HepG2 (cell line): ENCODE measurements around the gene YIPF4. TPM values are rescaled to one million over a fixed set of nuclear protein-coding genes. Genes with fewer than 3 reads are reported as not detected.
A peak's percentile ranks its signal among the peaks of the same experiment; 100 is the strongest.

Experiments
- CERS6 ChIP-seq: sonication (generic); formaldehyde crosslinking; IDR thresholded peaks from 2 replicates; pipeline ENCODE4 v1.5.0; 2020; ENCODE audit warnings: missing genetic modification reagents
- CTCF ChIP-seq: sonication (generic); formaldehyde crosslinking; IDR thresholded peaks from 2 replicates; pipeline ENCODE4 v1.5.0; 2020; ENCODE audit warnings: mild to moderate bottlenecking, missing genetic modification reagents, moderate library complexity
- ESRRA ChIP-seq: sonication (generic); formaldehyde crosslinking; IDR thresholded peaks from 2 replicates; pipeline ENCODE4 v1.5.1; 2020; ENCODE audit warnings: mild to moderate bottlenecking, low read depth, missing genetic modification reagents
- FOXO4 ChIP-seq: sonication (generic); formaldehyde crosslinking; conservative IDR thresholded peaks from 2 replicates; pipeline ENCODE4 v1.8.1; 2023; ENCODE audit warnings: missing genetic modification reagents
- MED8 ChIP-seq: sonication (generic); formaldehyde crosslinking; IDR thresholded peaks from 2 replicates; pipeline ENCODE4 v1.8.1; 2023; ENCODE audit warnings: mild to moderate bottlenecking, missing genetic modification reagents; ENCODE audit not compliant: insufficient replicate concordance
- MIXL1 ChIP-seq: IDR thresholded peaks from 2 replicates; pipeline ENCODE4 v1.6.1; 2016
- REXO4 ChIP-seq: sonication (generic); formaldehyde crosslinking; IDR thresholded peaks from 2 replicates; pipeline ENCODE4 v1.8.0; 2022; ENCODE audit warnings: missing genetic modification reagents, mild to moderate bottlenecking, borderline replicate concordance
- RFX3 ChIP-seq: IDR thresholded peaks from 2 replicates; pipeline ENCODE4 v1.6.1; 2016; ENCODE audit warnings: missing biosample characterization, missing genetic modification reagents
- SP4 ChIP-seq: sonication (generic); formaldehyde crosslinking; IDR thresholded peaks from 2 replicates; pipeline ENCODE4 v1.8.1; 2023; ENCODE audit warnings: mild to moderate bottlenecking, missing genetic modification reagents
- SRY ChIP-seq: sonication (generic); formaldehyde crosslinking; IDR thresholded peaks from 2 replicates; pipeline ENCODE4 v1.8.0; 2022; ENCODE audit warnings: mild to moderate bottlenecking, missing genetic modification reagents
- TGIF2 ChIP-seq: IDR thresholded peaks from 2 replicates; pipeline ENCODE4 v1.6.1; 2016; ENCODE audit warnings: control low read depth, missing compliant biosample characterization
- TRIM24 ChIP-seq: sonication (generic); formaldehyde crosslinking; IDR thresholded peaks from 2 replicates; pipeline ENCODE4 v1.8.0; 2022; ENCODE audit warnings: mild to moderate bottlenecking, missing genetic modification reagents
- ZFP82 ChIP-seq: sonication (generic); formaldehyde crosslinking; IDR thresholded peaks from 2 replicates; pipeline ENCODE4 v1.5.1; 2020; ENCODE audit warnings: mild to moderate bottlenecking, missing genetic modification reagents, borderline replicate concordance
- ZNF142 ChIP-seq: sonication (generic); formaldehyde crosslinking; IDR thresholded peaks from 2 replicates; pipeline ENCODE4 v1.4.0; 2020; ENCODE audit warnings: missing genetic modification reagents
- ZNF546 ChIP-seq: sonication (generic); formaldehyde crosslinking; conservative IDR thresholded peaks from 2 replicates; pipeline ENCODE4 v1.8.1; 2023; ENCODE audit warnings: mild to moderate bottlenecking, missing genetic modification reagents
- ZNF569 ChIP-seq: sonication (generic); formaldehyde crosslinking; IDR thresholded peaks from 2 replicates; pipeline ENCODE4 v1.5.0; 2020; ENCODE audit warnings: mild to moderate bottlenecking, missing genetic modification reagents, moderate library complexity, borderline replicate concordance
- ZNF782 ChIP-seq: sonication (generic); formaldehyde crosslinking; IDR thresholded peaks from 2 replicates; pipeline ENCODE4 v1.4.0; 2020; ENCODE audit warnings: missing genetic modification reagents, mild to moderate bottlenecking, borderline replicate concordance
- ZNF850 ChIP-seq: sonication (generic); formaldehyde crosslinking; conservative IDR thresholded peaks from 2 replicates; pipeline ENCODE4 v1.9.0; 2021; ENCODE audit warnings: mild to moderate bottlenecking, missing genetic modification reagents
- ZSCAN12 ChIP-seq: sonication (generic); formaldehyde crosslinking; IDR thresholded peaks from 2 replicates; pipeline ENCODE4 v1.9.0; 2021; ENCODE audit warnings: mild to moderate bottlenecking, missing genetic modification reagents
- polyA plus RNA-seq, 8 experiments: library from polyadenylated mRNA; depleted of rRNA in 3 of 8; stranded (reverse) in 7 of 8; unstranded in 1 of 8; fragments of >200 nt; fragmentation: Illumina TruSeq in 4 of 8; extraction: Trizol in 4 of 8; gene quantifications; 2 replicates each; pipeline versions ENCODE4 v1.2.1 to v1.2.3, GENCODE V29; 2011 to 2016; ENCODE audit warnings: low read depth in 4 of 8, missing spikeins in 1 of 8, mixed read lengths in 1 of 8; ENCODE audit not compliant: insufficient read depth in 1 of 8
- total RNA-seq, 5 experiments: library from RNA; depleted of rRNA; stranded (reverse); fragments of >200 nt; fragmentation: Illumina TruSeq; extraction: Trizol; gene quantifications; 2 replicates each; pipeline ENCODE4 v1.2.3, GENCODE V29; 2016; ENCODE audit warnings: low read depth in 1 of 5

Gene YIPF4
- total and polyA plus RNA-seq, 2 of the 13 experiments (the other 11 are each of a cell fraction or from before 2014, with no cell fraction given): 19.0 to 43.9 TPM

GRCh38 chr2:32277674-32278477, at the start of gene YIPF4 (continued):
- TF ChIP-seq ZNF142 (CRISPR knock-in tag): peak; percentile 82
- peak; percentile 75 for TF ChIP-seq ZSCAN12
- TF ChIP-seq REXO4: no peak; the same call in 1 of the 2 replicates
- no peak for TF ChIP-seq FOXO4 (CRISPR knock-in tag)
- TF ChIP-seq ZNF569 (CRISPR knock-in tag): 0 out of 2 replicates have a peak, but pooled peaks have one; percentile 60
- TF ChIP-seq CTCF: no peak
- TF ChIP-seq MED8 (CRISPR knock-in tag): no peak
- TF ChIP-seq TGIF2 (CRISPR knock-in tag): peak; percentile 98
- peak; percentile 84; the same call in 1 of the 2 replicates for TF ChIP-seq ZNF546 (CRISPR knock-in tag)
- no peak for TF ChIP-seq TRIM24 (CRISPR knock-in tag)
- TF ChIP-seq ZNF782 (CRISPR knock-in tag): peak; percentile 72; the same call in 1 of the 2 replicates
- TF ChIP-seq ESRRA (CRISPR knock-in tag): no peak
- peak; percentile 49; the same call in 1 of the 2 replicates for TF ChIP-seq MIXL1
- TF ChIP-seq RFX3 (CRISPR knock-in tag): no peak
- peak; percentile 78; the same call in 1 of the 2 replicates for TF ChIP-seq ZFP82 (CRISPR knock-in tag)
- TF ChIP-seq SP4: peak; percentile 74; the same call in 1 of the 2 replicates
- TF ChIP-seq CERS6 (CRISPR knock-in tag): no peak
- TF ChIP-seq SRY: 0 out of 2 replicates have a peak, but pooled peaks have one; percentile 66
- peak; percentile 66; the same call in 1 of the 2 replicates for TF ChIP-seq ZNF850 (CRISPR knock-in tag)
